Kidney (tissue), 14 donors: Measurements from ENCODE around the gene KCNN3. TPM values are rescaled to one million over a fixed set of nuclear protein-coding genes. Genes with fewer than 3 reads are reported as not detected.

Experiments used
- DNase-seq, 5 donors: peaks; one replicate each; pipeline ENCODE4 v3.0.0-alpha.2; 2013 to 2020
- FAIRE-seq: peaks from 2 replicates; lab custom pipeline; 2012; peaks lifted over from hg19 to GRCh38; lab: Jason Lieb, UNC
- H3K27ac ChIP-seq, 2 donors: one replicate each; pipeline ENCODE4 v1.7.0; 2013; ENCODE audit warnings: low read depth in 2 of 2, low read length in 2 of 2, inconsistent platforms in 1 of 2
- H3K27me3 ChIP-seq: one replicate; pipeline ENCODE4 v1.7.1; 2013; ENCODE audit warnings: low read length, inconsistent platforms; ENCODE audit not compliant: control insufficient read depth, insufficient read depth
- H3K36me3 ChIP-seq, 3 donors: one replicate each; pipeline versions ENCODE4 v1.7.0 to v1.7.1; 2013; ENCODE audit warnings: low read length in 3 of 3, control low read depth in 1 of 3, inconsistent platforms in 1 of 3; ENCODE audit not compliant: insufficient read depth in 3 of 3, control insufficient read depth in 2 of 3
- H3K4me1 ChIP-seq, 3 donors: one replicate each; pipeline versions ENCODE4 v1.7.0 to v1.7.1; 2013; ENCODE audit warnings: low read length in 3 of 3, inconsistent platforms in 1 of 3, low read depth in 1 of 3; ENCODE audit not compliant: control insufficient read depth in 2 of 3, insufficient read depth in 2 of 3
- H3K4me3 ChIP-seq, 3 donors: one replicate each; pipeline versions ENCODE4 v1.7.0 to v1.8.1; 2013; ENCODE audit warnings: low read length in 3 of 3, control low read depth in 1 of 3, inconsistent platforms in 1 of 3
- H3K9ac ChIP-seq, 3 donors: one replicate each; pipeline versions ENCODE4 v1.7.0 to v1.7.1; 2013; ENCODE audit warnings: low read length in 3 of 3, control low read depth in 1 of 3, inconsistent platforms in 1 of 3
- H3K9me3 ChIP-seq, 3 donors: one replicate each; pipeline versions ENCODE4 v1.7.0 to v1.7.1; 2013; ENCODE audit warnings: low read length in 3 of 3, control low read depth in 1 of 3, inconsistent platforms in 1 of 3; ENCODE audit not compliant: control insufficient read depth in 2 of 3, insufficient read depth in 1 of 3
- intact Hi-C: fragments of 100-400 bp; cut with DNase I; formaldehyde crosslinking; loops from one replicate; pipeline ENCODE4 v1.11.1; 2022
- polyA plus RNA-seq: library from polyadenylated mRNA; stranded (reverse); fragments of 350-450 nt; fragmentation: Illumina TruSeq; extraction: RNeasy Lipid Tissue Mini Kit (QIAGEN cat#74804); gene quantifications from one replicate; pipeline ENCODE4 v1.2.3, GENCODE V29; 2014; ENCODE audit warnings: low read depth, low replicate concordance; ENCODE audit not compliant: insufficient read depth
- total RNA-seq: library from RNA; stranded (reverse); fragmentation: NEBNext Ultra II Directional; extraction: Animal tissue kit (Norgen Biotek cat#: 25700); gene quantifications from one replicate; pipeline ENCODE4 v1.2.1, GENCODE V29; 2021
- TF ChIP-seq, protein P1 (sequence below): IDR thresholded peaks from 3 replicates; pipeline ENCODE4 v1.5.1; 2012; ENCODE audit warnings: mild to moderate bottlenecking, moderate library complexity, borderline replicate concordance; ENCODE audit not compliant: insufficient read depth; ENCODE audit errors: extremely low read depth
- donor health status: control.
- donor health status: control.
- donor health status: control.
- donor health status: control.
- donor health status: control.
- donor health status: DM: yes; HTN: yes; CAD: no.
- donor health status: Normal renal cell carcinoma (clear cell type).

The KCNN3 gene
- total and polyA plus RNA-seq, 2 donors from 2014 or later: 2.6 to 5.6 TPM

DNA sequence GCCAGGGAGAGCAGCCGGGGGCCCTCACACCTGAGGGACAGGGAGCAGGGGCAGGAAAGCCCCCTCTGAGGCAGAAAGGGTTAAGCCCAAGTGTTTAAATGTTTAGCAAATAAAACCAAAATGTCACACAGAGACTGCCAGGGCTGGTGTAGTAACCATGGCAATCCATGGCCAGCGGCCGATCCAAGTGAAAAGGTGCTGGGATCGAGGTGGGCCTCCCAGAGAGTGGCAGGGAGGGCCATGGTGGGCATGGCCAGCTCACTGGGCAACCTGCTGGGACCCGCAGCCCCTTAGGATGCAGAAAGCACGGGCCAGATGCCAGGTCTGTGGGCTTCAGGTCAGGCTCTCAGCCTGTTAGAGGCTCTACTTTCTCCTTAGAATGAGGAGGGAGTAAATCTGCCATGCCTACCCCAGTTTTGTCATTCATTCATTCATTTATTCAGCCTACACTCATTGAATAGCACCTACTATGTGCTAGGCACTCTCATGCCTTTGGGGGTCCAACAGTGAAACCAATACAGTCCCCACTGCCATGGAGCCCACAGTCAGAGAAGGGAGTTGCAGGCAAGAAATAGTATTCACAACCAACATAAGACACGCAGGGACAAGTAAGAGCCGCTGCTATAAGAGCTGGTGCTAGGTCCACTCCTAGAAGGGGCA lies 56.1 kb downstream of the KCNN3 start:
- Histone ChIP-seq H3K36me3 (no peaks in the 10 kb centered on the region), H3K4me1 (peaks cover 0 to 19% (median 4%) of the 10 kb centered on the region in 3 donors), H3K27ac (no peak overlapping the region), H3K27me3 (no peaks in the 10 kb centered on the region), H3K9ac (no peak overlapping the region), H3K9me3 (no peaks in the 10 kb centered on the region), H3K4me3 (no peak overlapping the region)
- no peak for FAIRE-seq
- intact Hi-C loops: no loop called here
- TF ChIP-seq, protein P1, sequence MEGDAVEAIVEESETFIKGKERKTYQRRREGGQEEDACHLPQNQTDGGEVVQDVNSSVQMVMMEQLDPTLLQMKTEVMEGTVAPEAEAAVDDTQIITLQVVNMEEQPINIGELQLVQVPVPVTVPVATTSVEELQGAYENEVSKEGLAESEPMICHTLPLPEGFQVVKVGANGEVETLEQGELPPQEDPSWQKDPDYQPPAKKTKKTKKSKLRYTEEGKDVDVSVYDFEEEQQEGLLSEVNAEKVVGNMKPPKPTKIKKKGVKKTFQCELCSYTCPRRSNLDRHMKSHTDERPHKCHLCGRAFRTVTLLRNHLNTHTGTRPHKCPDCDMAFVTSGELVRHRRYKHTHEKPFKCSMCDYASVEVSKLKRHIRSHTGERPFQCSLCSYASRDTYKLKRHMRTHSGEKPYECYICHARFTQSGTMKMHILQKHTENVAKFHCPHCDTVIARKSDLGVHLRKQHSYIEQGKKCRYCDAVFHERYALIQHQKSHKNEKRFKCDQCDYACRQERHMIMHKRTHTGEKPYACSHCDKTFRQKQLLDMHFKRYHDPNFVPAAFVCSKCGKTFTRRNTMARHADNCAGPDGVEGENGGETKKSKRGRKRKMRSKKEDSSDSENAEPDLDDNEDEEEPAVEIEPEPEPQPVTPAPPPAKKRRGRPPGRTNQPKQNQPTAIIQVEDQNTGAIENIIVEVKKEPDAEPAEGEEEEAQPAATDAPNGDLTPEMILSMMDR: no peak
- no peak for DNase-seq

DNA sequence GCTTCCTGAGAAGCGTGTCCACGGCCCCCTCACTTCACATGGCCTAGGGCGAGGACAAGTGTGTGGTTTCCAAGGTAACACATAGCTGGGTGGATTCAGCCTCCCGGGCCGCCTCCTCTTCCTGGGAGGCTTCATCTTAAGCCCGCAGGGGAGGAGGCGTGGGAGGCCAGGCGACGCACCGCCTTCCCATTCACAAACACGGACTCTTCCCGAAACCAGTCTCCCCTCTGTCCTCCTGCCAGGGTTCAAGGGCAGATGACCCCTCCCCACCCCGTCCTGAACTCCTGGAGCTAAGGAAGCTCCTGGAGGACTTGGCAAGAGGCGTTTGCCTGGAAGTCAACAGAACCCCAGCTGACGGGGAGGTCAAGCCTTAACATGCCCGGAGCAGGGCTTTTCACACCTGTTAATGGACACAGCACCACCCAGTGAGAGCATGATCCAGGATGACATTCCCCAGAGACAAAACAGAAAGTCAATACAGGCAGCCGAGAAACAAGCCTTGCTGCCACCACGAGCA lies 56.7 kb downstream of the KCNN3 start:
- Histone ChIP-seq H3K4me1 (peaks cover 0 to 25% (median 8%) of the 10 kb centered on the region in 3 donors), H3K36me3 (no peaks in the 10 kb centered on the region), H3K9me3 (no peaks in the 10 kb centered on the region), H3K27me3 (no peaks in the 10 kb centered on the region), H3K27ac (no peak overlapping the region), H3K9ac (no peak overlapping the region), H3K4me3 (no peak overlapping the region)
- intact Hi-C loops: no loop called here
- TF ChIP-seq, protein P1: no peak
- DNase-seq: peak; percentile 53 to 79 (median 65)
- FAIRE-seq: no peak

DNA sequence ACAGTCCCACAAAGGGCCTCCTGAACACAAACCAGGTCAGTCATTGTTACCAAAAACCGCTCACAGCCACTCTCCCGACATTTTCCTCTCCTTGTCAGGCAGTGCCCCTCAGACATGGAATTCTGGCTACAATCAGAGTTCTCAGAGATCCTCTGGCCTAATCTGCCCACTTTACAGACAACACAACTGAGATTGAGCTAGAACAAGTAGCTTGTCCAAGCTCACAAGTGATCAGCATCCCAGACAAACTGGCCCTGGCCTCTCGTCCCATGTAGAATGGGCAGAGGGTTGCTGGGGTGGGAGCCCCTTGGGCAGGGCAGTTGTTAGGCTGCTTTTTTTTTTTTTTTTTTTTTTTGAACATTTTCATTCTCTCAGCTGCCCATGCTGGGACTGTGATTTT lies 57.2 kb downstream of the KCNN3 start:
- Histone ChIP-seq H3K9ac (no peak overlapping the region), H3K27me3 (no peaks in the 10 kb centered on the region), H3K4me1 (peaks cover 0 to 29% (median 11%) of the 10 kb centered on the region in 3 donors), H3K4me3 (no peak overlapping the region), H3K36me3 (no peaks in the 10 kb centered on the region), H3K27ac (no peak overlapping the region), H3K9me3 (no peaks in the 10 kb centered on the region)
- DNase-seq: no peak
- TF ChIP-seq, protein P1: no peak
- intact Hi-C loops: no loop called here
- FAIRE-seq: no peak
